Prostate gland (tissue), 2 donors: ENCODE measurements around the gene IRF6.

Source experiments
- CTCF ChIP-seq, 4 experiments: fragments of 200-600 bp in 2 of 4; fragments of 450-650 bp in 2 of 4; sonication (generic) in 2 of 4; IDR thresholded peaks; 1 replicate in 3 of 4; 2 replicates in 1 of 4; pipeline ENCODE4 v1.5.1; 2016 to 2019; ENCODE audit warnings: antibody characterized with exemption in 4 of 4, mild to moderate bottlenecking in 2 of 4, moderate library complexity in 2 of 4
- POLR2AphosphoS5 ChIP-seq: sonication (generic); formaldehyde crosslinking; IDR thresholded peaks from one replicate; pipeline ENCODE4 v1.6.1; 2017; ENCODE audit warnings: antibody characterized with exemption

GRCh38 chr1:209738270-209738669 is 67.7 kb downstream of the IRF6 start:
- TF ChIP-seq CTCF (IDR thresholded peaks at IDR 0.05) (no peak), POLR2AphosphoS5 (no peak)
